Measurements from ENCODE around the gene DNMT3B.
"Not testable (repeated sequence)": the region's sequence is repeated elsewhere in the genome, so short reads cannot be mapped to it uniquely, and the experiment has no call there.

Gene DNMT3B

DNA sequence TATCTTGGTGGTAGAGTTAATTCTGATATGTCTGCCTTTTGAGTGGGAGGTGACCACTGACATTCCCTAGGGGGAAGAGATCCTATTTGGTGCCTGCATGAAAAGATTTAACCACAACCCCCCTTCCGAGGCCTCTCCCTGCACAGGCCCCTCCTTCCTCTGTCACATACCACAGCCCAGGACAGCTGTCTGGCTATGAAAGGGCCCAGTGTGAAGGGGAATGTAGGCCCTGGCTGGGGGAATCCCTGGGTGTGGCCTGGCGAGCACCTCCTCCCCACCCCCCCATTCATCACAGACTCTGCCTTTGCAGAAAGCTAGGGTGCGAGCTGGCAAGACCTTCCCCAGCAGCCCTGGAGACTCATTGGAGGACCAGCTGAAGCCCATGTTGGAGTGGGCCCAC lies 30.1 kb downstream of the DNMT3B start:
- peak; percentile 38 for DNase-seq

- DNase-seq, result no peak
Measured at GRCh38 chr20:32792731-32793458, 30.7 kb downstream of the DNMT3B start.

- no peak for DNase-seq
Measured at GRCh38 chr20:32796383-32796948, 34.3 kb downstream of the DNMT3B start.

DNA sequence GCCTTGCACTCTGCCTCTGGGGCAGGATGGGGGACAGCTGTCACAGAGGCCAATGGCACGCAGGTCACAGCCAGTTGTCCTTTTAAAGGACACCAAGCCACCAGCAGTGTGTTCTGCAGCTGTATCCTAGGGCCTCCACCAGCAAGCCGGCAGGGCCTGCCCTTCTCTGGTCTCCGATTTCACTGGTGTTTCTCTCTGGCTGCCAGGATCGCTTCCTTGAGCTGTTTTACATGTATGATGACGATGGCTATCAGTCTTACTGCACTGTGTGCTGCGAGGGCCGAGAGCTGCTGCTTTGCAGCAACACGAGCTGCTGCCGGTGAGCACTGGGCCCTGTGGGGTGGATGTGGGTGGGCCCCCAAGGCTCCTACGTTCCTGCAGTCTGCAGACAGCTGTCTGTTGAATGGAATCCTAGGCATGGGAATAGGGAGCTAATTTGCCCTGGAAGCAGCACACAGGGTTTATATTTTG lies 34.8 kb downstream of the DNMT3B start:
- no peak for DNase-seq

- not testable (repeated sequence) for DNase-seq
Measured at GRCh38 chr20:32797571-32797970, 35.4 kb downstream of the DNMT3B start.

- DNase-seq, result no peak
Measured at GRCh38 chr20:32798046-32798981, 36.1 kb downstream of the DNMT3B start.

GRCh38 chr20:32803092-32803491 lies 40.9 kb downstream of the DNMT3B start:
- no peak for DNase-seq

GRCh38 chr20:32804022-32804715 lies 42.0 kb downstream of the DNMT3B start:
- DNase-seq, result no peak

GRCh38 chr20:32804817-32805216 lies 42.6 kb downstream of the DNMT3B start:
- no peak for DNase-seq

DNA sequence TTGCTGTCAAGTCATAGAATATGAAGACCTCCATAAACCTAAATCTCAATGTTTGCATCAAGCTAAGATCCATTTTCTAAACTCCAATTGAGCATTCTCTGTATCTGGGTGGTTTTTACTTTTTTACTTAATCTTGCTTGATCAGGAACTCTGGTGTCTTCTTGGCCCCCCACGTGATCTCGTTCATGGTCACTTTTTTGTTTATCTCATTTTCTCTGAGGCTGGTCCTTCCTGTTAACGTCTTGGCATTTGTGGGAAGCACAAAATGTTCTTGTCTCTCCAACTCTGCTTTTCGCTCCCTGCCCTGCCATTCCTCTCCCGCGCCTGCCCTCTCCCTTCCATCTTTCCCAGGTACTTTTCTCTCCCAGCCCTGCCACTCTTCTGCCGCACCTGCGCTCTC lies 43.5 kb downstream of the DNMT3B start:
- DNase-seq, result no peak

DNA sequence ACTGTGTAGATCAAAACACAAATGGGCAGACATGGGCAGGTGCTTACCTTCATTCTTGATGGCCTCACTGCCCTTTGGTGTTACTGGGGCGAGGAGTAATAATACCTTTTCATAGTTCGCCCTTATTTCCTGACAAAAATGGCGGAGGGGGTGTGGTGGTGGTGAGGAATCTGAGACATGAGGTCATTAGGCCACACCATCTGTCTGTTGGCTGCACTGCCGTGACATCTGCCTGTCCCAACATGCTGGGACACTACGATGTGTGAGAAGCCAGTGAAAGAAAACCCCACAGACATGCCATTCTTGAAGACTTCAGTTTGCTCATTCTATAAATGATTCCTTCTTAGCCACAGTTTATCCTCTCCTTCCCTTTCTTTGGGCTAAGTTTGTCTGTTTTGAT lies 44.2 kb downstream of the DNMT3B start:
- no peak for DNase-seq

DNA sequence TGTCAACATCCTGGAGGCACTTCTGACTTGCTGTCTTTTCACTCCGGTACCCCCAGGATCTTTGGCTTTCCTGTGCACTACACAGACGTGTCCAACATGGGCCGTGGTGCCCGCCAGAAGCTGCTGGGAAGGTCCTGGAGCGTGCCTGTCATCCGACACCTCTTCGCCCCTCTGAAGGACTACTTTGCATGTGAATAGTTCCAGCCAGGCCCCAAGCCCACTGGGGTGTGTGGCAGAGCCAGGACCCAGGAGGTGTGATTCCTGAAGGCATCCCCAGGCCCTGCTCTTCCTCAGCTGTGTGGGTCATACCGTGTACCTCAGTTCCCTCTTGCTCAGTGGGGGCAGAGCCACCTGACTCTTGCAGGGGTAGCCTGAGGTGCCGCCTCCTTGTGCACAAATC lies 45.5 kb downstream of the DNMT3B start:
- DNase-seq, result no peak

DNA sequence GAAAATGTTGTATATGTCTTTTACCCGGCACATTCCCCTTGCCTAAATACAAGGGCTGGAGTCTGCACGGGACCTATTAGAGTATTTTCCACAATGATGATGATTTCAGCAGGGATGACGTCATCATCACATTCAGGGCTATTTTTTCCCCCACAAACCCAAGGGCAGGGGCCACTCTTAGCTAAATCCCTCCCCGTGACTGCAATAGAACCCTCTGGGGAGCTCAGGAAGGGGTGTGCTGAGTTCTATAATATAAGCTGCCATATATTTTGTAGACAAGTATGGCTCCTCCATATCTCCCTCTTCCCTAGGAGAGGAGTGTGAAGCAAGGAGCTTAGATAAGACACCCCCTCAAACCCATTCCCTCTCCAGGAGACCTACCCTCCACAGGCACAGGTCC lies 46.3 kb downstream of the DNMT3B start:
- no peak for DNase-seq

- DNase-seq, result no peak
Measured at GRCh38 chr20:32809907-32810306, 47.7 kb downstream of the DNMT3B start.

DNA sequence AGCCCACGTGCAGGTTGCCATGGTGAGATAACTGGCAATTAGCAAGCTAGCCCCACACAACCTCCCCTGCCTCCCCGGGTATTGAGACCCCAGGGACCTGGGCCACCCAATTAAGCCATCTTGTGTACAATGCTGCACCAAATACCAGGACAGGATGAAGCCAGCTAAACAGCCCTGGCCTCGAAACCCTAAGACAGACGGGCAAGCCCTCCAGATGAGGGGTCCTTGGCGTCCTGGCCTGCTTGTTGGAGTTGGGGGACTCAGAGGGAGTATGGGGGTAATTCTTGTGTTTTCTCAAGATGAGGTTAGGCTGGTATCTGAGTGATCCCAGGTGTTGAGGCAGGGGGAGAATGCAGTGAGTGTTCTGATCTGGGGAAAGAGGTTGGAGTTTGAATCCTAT lies 48.8 kb downstream of the DNMT3B start:
- DNase-seq, result no peak

- DNase-seq, result no peak
Measured at GRCh38 chr20:32811886-32812285, 49.7 kb downstream of the DNMT3B start.

DNA sequence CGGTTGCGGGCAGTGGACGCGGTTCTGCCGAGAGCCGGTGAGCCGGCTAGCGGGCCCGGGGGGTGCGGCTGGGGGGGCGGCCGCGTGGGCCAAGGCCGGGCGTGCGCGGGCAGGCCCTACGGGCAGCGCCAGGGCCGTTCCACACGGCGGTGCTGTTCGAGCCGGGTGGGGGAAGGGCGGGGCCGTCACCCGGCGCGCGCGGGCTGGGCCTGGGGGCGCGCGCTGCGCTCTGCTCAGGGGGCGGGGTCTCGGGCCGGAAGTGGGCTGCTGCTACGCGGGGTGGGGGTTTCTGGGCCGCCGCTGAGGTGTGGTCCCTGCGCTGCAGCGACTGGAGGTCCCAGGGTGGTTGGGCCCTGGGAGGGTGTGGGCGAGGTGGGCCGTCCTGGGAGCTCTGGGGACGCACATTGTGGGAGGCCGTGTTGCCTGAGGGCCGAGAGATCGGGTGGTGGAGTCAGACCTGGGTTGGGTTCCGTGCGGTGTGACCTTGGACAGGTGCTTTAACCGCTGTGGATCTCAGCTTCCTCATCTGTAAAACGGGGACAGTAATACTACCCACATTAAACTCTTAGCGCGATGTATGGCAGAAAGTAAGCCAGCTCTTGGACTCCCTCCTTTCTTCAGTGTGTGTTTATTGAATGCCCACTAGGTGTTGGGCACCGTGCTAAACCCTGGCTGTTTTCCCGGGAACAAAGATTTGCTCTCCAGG lies 58.0 kb downstream of the DNMT3B start:
- DNase-seq, result peak; percentile 92

- no peak for DNase-seq
Measured at GRCh38 chr20:32820698-32821377, 58.7 kb downstream of the DNMT3B start.

DNA sequence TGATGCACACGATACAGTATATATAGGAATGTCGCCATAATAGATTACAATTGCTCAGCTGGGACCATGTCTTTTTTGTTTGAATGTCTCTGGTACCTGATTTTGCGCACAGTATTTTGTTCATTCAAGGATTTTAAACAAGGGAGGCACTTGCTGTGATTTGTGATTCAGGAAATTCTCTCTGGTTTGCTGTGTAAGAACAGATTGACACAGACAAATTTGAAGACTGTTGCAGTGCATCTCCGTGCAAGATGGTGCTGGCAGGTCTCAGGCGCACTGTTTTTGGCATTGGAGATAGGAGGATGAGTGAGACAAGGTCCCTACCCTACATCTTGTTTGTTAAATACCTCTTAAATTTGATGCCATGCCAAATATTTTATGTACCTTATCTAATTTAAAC lies 60.0 kb downstream of the DNMT3B start:
- no peak for DNase-seq

DNA sequence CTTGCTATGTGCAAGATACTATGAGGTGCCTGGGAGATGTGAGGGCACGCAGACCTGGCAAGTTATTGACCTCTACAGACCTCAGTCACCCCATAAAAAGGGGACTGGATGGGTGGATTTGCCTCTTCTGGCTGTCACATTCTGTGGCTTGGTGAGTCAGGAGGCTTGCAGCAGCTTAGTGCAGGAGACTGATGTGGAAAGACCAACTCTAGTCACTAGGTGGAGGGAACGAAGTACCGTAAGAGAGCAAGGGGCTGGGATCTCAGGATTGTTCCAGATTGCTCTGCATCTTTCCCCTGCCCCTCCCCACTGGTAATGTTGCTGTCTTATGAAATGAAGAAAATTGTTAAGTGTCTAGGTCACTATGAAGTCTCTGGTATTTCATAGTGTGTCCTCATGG lies 60.9 kb downstream of the DNMT3B start:
- peak; percentile 42 for DNase-seq

- DNase-seq, result no peak
Measured at GRCh38 chr20:32823737-32824588, 61.8 kb downstream of the DNMT3B start.

Measured in stimulated activated CD8-positive, alpha-beta memory T cell treated with anti-CD3 and anti-CD28 coated beads, Interleukin-4, amount 100 ng/mL, for 48 hours (primary cell).